HFFc6 (cell line): ENCODE data around the gene ABT1. TPM values are rescaled to one million over a fixed set of nuclear protein-coding genes. Genes with fewer than 3 reads are reported as not detected.

ENCODE experiments used
- DNase-seq: peaks from one replicate; pipeline ENCODE4 v3.0.0-alpha.2; 2018
- H3K27ac Mint-ChIP-seq: 2 replicates; pipeline ENCODE4 v1.8.0; 2020; ENCODE audit warnings: mild to moderate bottlenecking, mixed read lengths
- H3K27me3 Mint-ChIP-seq: 2 replicates; pipeline ENCODE4 v1.8.0; 2021; ENCODE audit warnings: mild to moderate bottlenecking, moderate library complexity, mixed read lengths; ENCODE audit not compliant: insufficient read depth
- H3K36me3 Mint-ChIP-seq: 2 replicates; pipeline ENCODE4 v1.8.0; 2021; ENCODE audit warnings: low read depth, mixed read lengths
- H3K4me1 Mint-ChIP-seq: 2 replicates; pipeline ENCODE4 v1.8.0; 2020; ENCODE audit warnings: low read depth, mixed read lengths
- H3K4me3 Mint-ChIP-seq: 2 replicates; pipeline ENCODE4 v1.8.0; 2020; ENCODE audit warnings: mild to moderate bottlenecking, moderate library complexity, mixed read lengths
- H3K9me3 Mint-ChIP-seq: 2 replicates; pipeline ENCODE4 v1.8.0; 2020; ENCODE audit warnings: mild to moderate bottlenecking, mixed read lengths
- CTCF ChIP-seq: fragments of 200-600 bp; sonication (generic); IDR thresholded peaks from 2 replicates; pipeline ENCODE4 v1.5.0; 2021; ENCODE audit warnings: antibody characterized with exemption, mild to moderate bottlenecking
- total RNA-seq, 6 experiments: library from RNA; stranded (reverse); fragmentation: NEBNext Ultra II Directional; extraction: Animal tissue kit (Norgen Biotek cat#: 25700); gene quantifications; 2 replicates in 1 of 6; 3 replicates in 5 of 6; pipeline ENCODE4 v1.2.3, GENCODE V29; 2021

The ABT1 gene
- total RNA-seq, 6 experiments from 2014 or later, result 14.2 to 17.2 (median 15.5) TPM

DNA sequence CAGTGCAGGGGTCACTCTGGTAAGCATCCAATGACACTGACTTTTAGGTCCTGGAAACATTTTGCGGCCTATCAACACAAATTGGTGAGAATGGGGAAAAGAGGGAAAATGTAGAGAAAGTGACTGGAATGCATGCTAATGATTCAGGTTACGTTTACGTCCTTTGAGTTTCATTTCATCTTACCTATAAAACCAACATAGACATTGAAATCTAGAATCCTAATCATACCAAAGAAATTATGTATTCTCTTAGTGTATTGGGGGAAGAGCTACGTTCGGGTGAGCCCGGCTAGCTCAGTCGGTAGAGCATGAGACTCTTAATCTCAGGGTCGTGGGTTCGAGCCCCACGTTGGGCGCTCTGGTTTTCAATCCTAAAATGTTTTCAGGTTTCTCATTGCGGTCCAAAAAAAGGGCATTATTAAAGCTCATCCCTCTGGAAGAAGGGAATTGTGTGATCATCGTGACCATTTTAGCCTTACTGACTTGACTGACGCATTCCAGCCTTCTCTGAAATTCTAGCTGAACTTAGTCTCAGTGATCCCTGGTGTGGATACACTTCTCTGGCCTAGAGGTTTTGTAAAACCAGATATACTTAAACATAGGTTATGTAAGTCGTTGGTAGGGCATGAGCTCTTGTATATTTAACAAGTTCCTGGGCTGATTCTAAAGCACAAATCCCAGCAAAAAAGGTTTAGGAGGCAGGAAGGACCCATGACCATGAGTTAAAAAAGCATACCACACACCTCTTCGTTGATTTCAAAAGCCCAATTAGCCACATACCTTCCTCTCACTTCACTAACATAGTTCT lies 40.3 kb upstream of the ABT1 start:
- peak; percentile 99 for DNase-seq
- Mint-ChIP-seq H3K9me3 (no peaks in the 10 kb centered on the region), H3K27ac (peak overlapping the region; percentile 80), H3K36me3 (no peaks in the 10 kb centered on the region), H3K4me3 (no peak overlapping the region; the same call in none of the 2 replicates), H3K27me3 (peaks cover 5% of the 10 kb centered on the region; the same call in 1 of the 2 replicates), H3K4me1 (peaks cover 37% of the 10 kb centered on the region)
- no peak for TF ChIP-seq CTCF

DNA sequence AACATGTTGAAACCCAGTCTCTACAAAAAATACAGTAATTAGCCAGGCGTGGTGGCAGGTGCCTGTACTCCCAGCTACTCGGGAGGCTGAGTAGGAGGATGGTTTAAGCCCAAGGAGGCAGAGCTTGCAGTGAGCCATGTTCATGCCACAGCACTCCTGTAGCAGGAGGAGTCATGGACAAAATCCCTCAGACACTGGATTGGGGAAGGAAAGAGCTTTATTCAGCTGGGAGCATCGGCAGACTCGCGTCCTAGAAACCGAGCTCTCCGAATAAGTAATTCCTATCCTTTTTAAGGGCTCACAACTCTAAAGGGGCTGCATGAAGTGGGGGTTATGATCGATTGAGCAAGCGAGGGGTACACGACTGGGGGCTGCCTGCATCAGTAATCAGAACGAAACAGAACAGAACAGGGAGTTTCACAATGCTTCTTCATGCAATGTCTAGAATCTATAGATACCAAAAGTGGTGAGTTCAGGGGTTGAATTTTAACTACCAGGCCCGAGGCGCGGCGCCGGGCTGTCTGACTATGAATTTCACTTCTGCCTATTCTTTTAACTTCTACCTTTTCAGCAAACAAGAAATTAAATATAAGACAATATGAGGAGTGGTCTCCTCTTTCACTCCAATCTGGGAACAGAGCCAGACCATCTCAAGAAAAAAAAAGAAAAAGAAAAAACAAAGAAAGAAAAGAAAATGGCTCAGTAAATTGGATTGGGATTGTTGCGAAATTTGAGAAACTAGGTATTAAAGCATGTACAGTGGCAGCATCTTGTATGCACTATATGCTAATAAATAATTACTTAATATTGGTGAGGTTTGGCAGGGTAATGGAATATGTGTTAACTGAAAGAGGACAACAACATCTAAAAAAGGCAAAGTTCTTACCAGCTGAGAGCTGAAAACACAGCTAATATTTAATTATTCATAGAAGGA lies 35.0 kb upstream of the ABT1 start:
- no peak overlapping the region for H3K4me3 Mint-ChIP-seq
- H3K36me3 Mint-ChIP-seq, result no peaks in the 10 kb centered on the region
- H3K27ac Mint-ChIP-seq, result no peak overlapping the region
- H3K27me3 Mint-ChIP-seq, result no peaks in the 10 kb centered on the region; the same call in 1 of the 2 replicates
- DNase-seq, result no peak
- H3K9me3 Mint-ChIP-seq, result no peaks in the 10 kb centered on the region
- TF ChIP-seq CTCF, result no peak
- peaks cover 27% of the 10 kb centered on the region for H3K4me1 Mint-ChIP-seq

- Mint-ChIP-seq H3K4me3 (no peak overlapping the region), H3K27ac (no peak overlapping the region)
Measured at GRCh38 chr6:26563488-26563887, 33.3 kb upstream of the ABT1 start.

DNA sequence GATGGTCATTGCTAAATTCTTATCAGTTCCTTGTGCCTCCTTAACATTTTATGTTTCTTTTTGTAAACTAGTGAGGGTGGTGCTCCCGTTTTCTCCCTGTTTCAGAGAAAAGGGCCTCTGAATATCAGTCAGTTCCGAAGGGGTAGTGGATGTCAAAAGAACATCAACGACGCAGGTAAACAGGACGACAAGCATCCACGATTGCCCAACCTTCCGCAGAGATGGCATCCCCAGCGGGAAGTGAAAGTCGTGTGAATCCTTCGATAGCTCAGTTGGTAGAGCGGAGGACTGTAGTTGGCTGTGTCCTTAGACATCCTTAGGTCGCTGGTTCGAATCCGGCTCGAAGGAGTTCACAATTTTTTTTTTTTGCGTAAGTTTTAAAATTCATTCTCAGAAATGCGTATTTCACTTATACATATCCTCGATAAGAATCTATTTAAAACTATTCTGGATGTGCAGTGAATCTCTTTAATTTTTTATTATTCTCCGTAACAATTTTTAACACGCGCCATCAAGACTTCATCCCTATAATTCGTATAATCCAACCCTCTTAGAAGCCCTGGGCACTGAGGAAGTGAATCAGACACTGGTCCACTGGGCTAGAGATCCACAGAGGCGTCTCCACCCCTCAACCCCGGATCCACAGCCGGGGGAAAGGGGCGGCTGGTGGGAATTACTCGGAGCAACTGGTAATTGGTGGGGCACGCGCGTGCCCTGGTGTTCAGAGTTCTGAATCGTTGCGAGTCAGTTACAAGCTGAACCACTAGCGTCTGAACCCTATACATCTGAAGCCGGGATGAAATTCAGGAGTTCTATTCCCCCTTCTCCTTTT lies 27.9 kb upstream of the ABT1 start:
- TF ChIP-seq CTCF, result peak; percentile 42
- Mint-ChIP-seq H3K4me3 (peak overlapping the region; percentile 98), H3K9me3 (0 out of 2 replicates have a peak, but pooled peaks cover 3% of the 10 kb centered on the region), H3K27ac (peak overlapping the region; percentile 81), H3K4me1 (peaks cover 39% of the 10 kb centered on the region), H3K27me3 (peaks cover 14% of the 10 kb centered on the region), H3K36me3 (no peaks in the 10 kb centered on the region)
- peak; percentile 75 for DNase-seq

More at GRCh38 chr6:26563488-26563887, 33.3 kb upstream of the ABT1 start:
- Mint-ChIP-seq H3K27me3 (peaks cover 2% of the 10 kb centered on the region), H3K9me3 (0 out of 2 replicates have a peak, but pooled peaks cover under 1% of the 10 kb centered on the region), H3K4me1 (peaks cover 17% of the 10 kb centered on the region), H3K36me3 (no peaks in the 10 kb centered on the region)
- DNase-seq, result no peak
- TF ChIP-seq CTCF, result no peak

- Mint-ChIP-seq H3K4me3 (peak overlapping the region; percentile 98), H3K27ac (peak overlapping the region; percentile 81), H3K27me3 (peaks cover 14% of the 10 kb centered on the region), H3K9me3 (0 out of 2 replicates have a peak, but pooled peaks cover 3% of the 10 kb centered on the region), H3K36me3 (no peaks in the 10 kb centered on the region), H3K4me1 (peaks cover 39% of the 10 kb centered on the region)
- TF ChIP-seq CTCF, result no peak
- no peak for DNase-seq
Measured at GRCh38 chr6:26569433-26569764, 27.4 kb upstream of the ABT1 start.
